Neutrophil (primary cell): ENCODE measurements around the gene KXD1.
"Not testable (repeated sequence)": the region's sequence is repeated elsewhere in the genome, so short reads cannot be mapped to it uniquely, and the experiment has no call there.

Source experiments
- H3K27ac ChIP-seq: fragments of 200-600 bp; sonication (generic); 2 replicates; pipeline ENCODE4 v1.5.1; 2016; ENCODE audit warnings: mild to moderate bottlenecking, moderate library complexity
- H3K27me3 ChIP-seq: fragments of 200-600 bp; sonication (generic); 2 replicates; pipeline ENCODE4 v1.6.0; 2016; ENCODE audit warnings: mild to moderate bottlenecking
- H3K36me3 ChIP-seq: fragments of 200-600 bp; sonication (generic); 2 replicates; pipeline ENCODE4 v1.5.1; 2017
- H3K4me1 ChIP-seq, 2 experiments: fragments of 200-600 bp in 1 of 2; sonication (generic) in 1 of 2; 1 replicate in 1 of 2; 2 replicates in 1 of 2; pipeline versions ENCODE4 v1.5.1 to v1.6.1; 2013 to 2016; ENCODE audit warnings: low read depth in 1 of 2, low read length in 1 of 2, mild to moderate bottlenecking in 1 of 2, moderate library complexity in 1 of 2; ENCODE audit not compliant: control insufficient read depth in 1 of 2, insufficient read depth in 1 of 2
- H3K4me3 ChIP-seq, 2 experiments: fragments of 200-600 bp in 1 of 2; sonication (generic) in 1 of 2; 1 replicate in 1 of 2; 2 replicates in 1 of 2; pipeline ENCODE4 v1.5.1; 2013 to 2016; ENCODE audit warnings: low read depth in 1 of 2, low read length in 1 of 2, mild to moderate bottlenecking in 1 of 2, moderate library complexity in 1 of 2
- H3K9me3 ChIP-seq: fragments of 200-600 bp; sonication (generic); 2 replicates; pipeline ENCODE4 v1.5.1; 2016
- CTCF ChIP-seq: fragments of 200-600 bp; sonication (generic); IDR thresholded peaks from 2 replicates; pipeline ENCODE4 v1.5.1; 2016; ENCODE audit warnings: antibody characterized with exemption

KXD1 gene

GRCh38 chr19:18590273-18591272 lies 32.9 kb downstream of the KXD1 start:
- TF ChIP-seq CTCF, result no peak
- Histone ChIP-seq H3K9me3 (no peaks in the 10 kb centered on the region), H3K36me3 (no peaks in the 10 kb centered on the region), H3K4me1 (peaks cover 33 to 34% of the 10 kb centered on the region in 2 experiments), H3K27me3 (peaks cover 29% of the 10 kb centered on the region), H3K27ac (no peak overlapping the region), H3K4me3 (peak overlapping the region in 1 of 2 experiments; percentile 91)

GRCh38 chr19:18591735-18592385 lies 34.2 kb downstream of the KXD1 start:
- Histone ChIP-seq H3K27me3 (peaks cover 42% of the 10 kb centered on the region), H3K9me3 (no peaks in the 10 kb centered on the region), H3K4me3 (no peak overlapping the region), H3K27ac (no peak overlapping the region), H3K4me1 (peaks cover 34 to 38% of the 10 kb centered on the region in 2 experiments), H3K36me3 (no peaks in the 10 kb centered on the region)
- no peak for TF ChIP-seq CTCF

GRCh38 chr19:18592732-18593131 lies 35.1 kb downstream of the KXD1 start:
- H3K27ac ChIP-seq, H3K36me3 ChIP-seq, H3K4me3 ChIP-seq, H3K9me3 ChIP-seq: not testable (repeated sequence)
- Histone ChIP-seq H3K4me1 (peaks cover 37 to 40% of the 10 kb centered on the region in 2 experiments), H3K27me3 (peaks cover 49% of the 10 kb centered on the region)

GRCh38 chr19:18593367-18594095 lies 35.9 kb downstream of the KXD1 start:
- peak overlapping the region; percentile 57 for H3K27ac ChIP-seq
- TF ChIP-seq CTCF, result no peak
- no peaks in the 10 kb centered on the region for H3K36me3 ChIP-seq
- H3K4me3 ChIP-seq, result no peak overlapping the region
- peaks cover 57% of the 10 kb centered on the region for H3K27me3 ChIP-seq
- H3K4me1 ChIP-seq, result peaks cover 29 to 32% of the 10 kb centered on the region in 2 experiments
- no peaks in the 10 kb centered on the region for H3K9me3 ChIP-seq

GRCh38 chr19:18594096-18594823 lies 36.6 kb downstream of the KXD1 start:
- peaks cover 64% of the 10 kb centered on the region for H3K27me3 ChIP-seq
- H3K36me3 ChIP-seq, result no peaks in the 10 kb centered on the region
- peaks cover 27 to 29% of the 10 kb centered on the region in 2 experiments for H3K4me1 ChIP-seq
- peak overlapping the region; percentile 23 to 54 for H3K4me3 ChIP-seq
- H3K9me3 ChIP-seq, result no peaks in the 10 kb centered on the region
- peak; percentile 82 for TF ChIP-seq CTCF
- peak overlapping the region; percentile 57 for H3K27ac ChIP-seq
